Measurements from ENCODE around the gene HYCC2.

DNA sequence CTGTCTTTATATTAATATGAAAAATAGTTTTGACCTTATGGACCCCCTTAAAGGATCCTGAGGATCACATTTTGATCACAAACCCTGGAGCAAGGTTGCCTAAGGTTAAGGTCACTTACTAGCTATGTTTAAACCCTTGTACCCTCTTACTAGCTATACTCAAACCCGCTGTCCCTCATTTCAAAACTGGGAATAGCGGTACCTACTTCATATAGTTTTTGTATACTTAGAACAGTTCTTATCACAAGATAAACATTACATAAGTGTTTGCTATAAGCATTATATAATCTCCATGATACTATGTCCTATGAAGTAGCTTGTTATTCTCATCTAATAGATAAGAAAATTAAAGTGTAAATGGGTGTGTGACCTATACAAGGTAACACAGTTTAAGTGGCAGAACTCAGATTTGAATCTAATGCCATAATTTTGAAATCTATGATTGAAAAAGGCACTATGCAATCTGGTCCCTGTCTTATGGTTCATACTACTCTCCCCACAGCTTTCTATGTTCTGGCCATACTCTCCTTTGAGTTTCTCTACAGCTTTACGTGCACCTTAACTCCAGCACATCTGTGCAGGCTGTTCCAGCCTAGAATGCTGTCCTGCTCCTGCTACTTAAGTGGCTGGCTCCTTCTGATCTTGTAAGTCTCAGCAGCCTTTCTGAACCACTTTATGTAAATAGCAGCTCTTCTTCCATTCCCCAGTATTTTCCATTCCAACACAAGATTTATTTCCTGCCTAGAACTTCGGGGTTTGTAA, 30.4 kb downstream of the HYCC2 start:
- TF ChIP-seq, protein P1, sequence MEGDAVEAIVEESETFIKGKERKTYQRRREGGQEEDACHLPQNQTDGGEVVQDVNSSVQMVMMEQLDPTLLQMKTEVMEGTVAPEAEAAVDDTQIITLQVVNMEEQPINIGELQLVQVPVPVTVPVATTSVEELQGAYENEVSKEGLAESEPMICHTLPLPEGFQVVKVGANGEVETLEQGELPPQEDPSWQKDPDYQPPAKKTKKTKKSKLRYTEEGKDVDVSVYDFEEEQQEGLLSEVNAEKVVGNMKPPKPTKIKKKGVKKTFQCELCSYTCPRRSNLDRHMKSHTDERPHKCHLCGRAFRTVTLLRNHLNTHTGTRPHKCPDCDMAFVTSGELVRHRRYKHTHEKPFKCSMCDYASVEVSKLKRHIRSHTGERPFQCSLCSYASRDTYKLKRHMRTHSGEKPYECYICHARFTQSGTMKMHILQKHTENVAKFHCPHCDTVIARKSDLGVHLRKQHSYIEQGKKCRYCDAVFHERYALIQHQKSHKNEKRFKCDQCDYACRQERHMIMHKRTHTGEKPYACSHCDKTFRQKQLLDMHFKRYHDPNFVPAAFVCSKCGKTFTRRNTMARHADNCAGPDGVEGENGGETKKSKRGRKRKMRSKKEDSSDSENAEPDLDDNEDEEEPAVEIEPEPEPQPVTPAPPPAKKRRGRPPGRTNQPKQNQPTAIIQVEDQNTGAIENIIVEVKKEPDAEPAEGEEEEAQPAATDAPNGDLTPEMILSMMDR (conservative IDR thresholded peaks at IDR 0.05), result no peak
- TF ChIP-seq ZFX (IDR thresholded peaks at IDR 0.05), result no peak

All from C4-2B (cell line).